Spleen (tissue), 13 donors: ENCODE data around the gene GOSR1. TPM values are rescaled to one million over a fixed set of nuclear protein-coding genes. Genes with fewer than 3 reads are reported as not detected.

Experiments
- DNase-seq: peaks from one replicate; pipeline ENCODE4 v3.0.0-alpha.2; 2020
- H3K27ac ChIP-seq, 8 donors: fragments of 200-600 bp; sonication (generic) in 7 of 8; 1 replicate in 4 of 8; 2 replicates in 4 of 8; pipeline versions ENCODE4 v1.5.0 to v1.8.0; 2016 to 2021; ENCODE audit warnings: inconsistent platforms in 4 of 8, mild to moderate bottlenecking in 4 of 8, moderate library complexity in 1 of 8
- H3K27me3 ChIP-seq, 7 donors: fragments of 200-600 bp; sonication (generic) in 6 of 7; replicated peaks in 1 of 7; 1 replicate in 4 of 7; 2 replicates in 3 of 7; pipeline versions ENCODE4 v1.5.0 to v1.8.0; 2016 to 2021; ENCODE audit warnings: inconsistent platforms in 3 of 7, mild to moderate bottlenecking in 1 of 7
- H3K36me3 ChIP-seq, 6 donors: fragments of 200-600 bp; sonication (generic) in 5 of 6; 1 replicate in 4 of 6; 2 replicates in 2 of 6; pipeline versions ENCODE4 v1.5.0 to v1.8.0; 2016 to 2021; ENCODE audit warnings: inconsistent platforms in 2 of 6
- H3K4me1 ChIP-seq, 6 donors: fragments of 200-600 bp; sonication (generic) in 5 of 6; 1 replicate in 3 of 6; 2 replicates in 3 of 6; pipeline versions ENCODE4 v1.5.0 to v1.8.0; 2016 to 2021; ENCODE audit warnings: inconsistent platforms in 3 of 6
- H3K4me3 ChIP-seq, 8 donors: fragments of 200-600 bp; sonication (generic) in 7 of 8; 1 replicate in 4 of 8; 2 replicates in 4 of 8; pipeline versions ENCODE4 v1.5.0 to v1.8.0; 2016 to 2021; ENCODE audit warnings: inconsistent platforms in 4 of 8, mild to moderate bottlenecking in 4 of 8, moderate library complexity in 2 of 8
- H3K9me3 ChIP-seq, 8 donors: fragments of 200-600 bp; sonication (generic) in 7 of 8; 1 replicate in 4 of 8; 2 replicates in 4 of 8; pipeline versions ENCODE4 v1.5.0 to v1.8.0; 2016 to 2021; ENCODE audit warnings: inconsistent platforms in 4 of 8
- POLR2A ChIP-seq, 3 donors: fragments of 450-650 bp; IDR thresholded peaks; one replicate each; pipeline ENCODE4 v1.5.1; 2017; ENCODE audit warnings: antibody characterized with exemption in 3 of 3, mild to moderate bottlenecking in 1 of 3
- POLR2AphosphoS5 ChIP-seq, 3 donors: sonication (generic); formaldehyde crosslinking; IDR thresholded peaks; one replicate each; pipeline ENCODE4 v1.5.1; 2017; ENCODE audit warnings: antibody characterized with exemption in 3 of 3
- WGBS, 5 donors: extraction: QIAGEN DNeasy Blood & Tissue Kit in 3 of 5; methylation state at CpG; one replicate each; pipeline versions ENCODE4 v1.1.5 to v1.1.7; 2013 to 2018; 5-methylcytosine and 5-hydroxymethylcytosine counted together
- intact Hi-C: fragments of 100-400 bp; cut with DNase I; formaldehyde crosslinking; loops from one replicate; pipeline ENCODE4 v1.15.0; 2023; ENCODE audit warnings: low total_unique reads
- long read RNA-seq, 2 donors: transcript quantifications; one replicate each; lab custom pipeline, GENCODE V29; 2026
- polyA plus RNA-seq, 3 donors: library from polyadenylated mRNA; stranded (reverse); fragments of 200-250 nt; gene quantifications; one replicate each; pipeline ENCODE4 v1.2.1, GENCODE V29; 2013
- total RNA-seq, 7 donors: library from RNA; depleted of rRNA in 3 of 7; stranded (reverse); fragments of >200 nt in 3 of 7; fragmentation: NEBNext Ultra II Directional in 4 of 7; extraction: Animal tissue kit (Norgen Biotek cat#: 25700) in 4 of 7; gene quantifications; one replicate each; pipeline versions ENCODE4 v1.1.0 to v1.2.1, GENCODE V29; 2016 to 2021
- TF ChIP-seq, protein P1 (sequence below), 11 experiments: fragments of 200-600 bp in 7 of 11; fragments of 450-650 bp in 4 of 11; sonication (generic) in 4 of 11; IDR thresholded peaks in 8 of 11; conservative IDR thresholded peaks in 3 of 11; 1 replicate in 7 of 11; 2 replicates in 4 of 11; pipeline versions ENCODE4 v1.4.0 to v1.8.0; 2016 to 2021; ENCODE audit warnings: antibody characterized with exemption in 11 of 11, inconsistent platforms in 4 of 11, mild to moderate bottlenecking in 1 of 11
- donor health status: healthy with polysubstance abuse.
- donor health status: DM: no; HTN: no; CAD: no; lungs with moderate emphysema.
- donor health status: DM: no; HTN: no; CAD: no.
- donor health status: Bipolar disorder and iron deficiency.
- donor health status: healthy.
- donor health status: DM: no; HTN: no; CAD: no.
- donor health status: DM: yes; HTN: yes; CAD: no.

GOSR1 gene
- total RNA-seq, result 10 to 100 TPM; 38.7 to 56.6 (median 49.6) TPM
- 10 to 100 TPM; 10.8 to 12.6 (median 11.0) TPM for polyA plus RNA-seq
- long read RNA-seq, donor 1, full-length matches to known transcripts, result 9 of 9 reads
- long read RNA-seq, donor 1, partial matches to known transcripts, result 0 of 9 reads
- long read RNA-seq, donor 1, other reads (novel, unspliced or antisense), result 0 of 9 reads
- long read RNA-seq, donor 2, full-length matches to known transcripts, result 5 of 24 reads
- long read RNA-seq, donor 2, partial matches to known transcripts, result 19 of 24 reads
- long read RNA-seq, donor 2, other reads (novel, unspliced or antisense), result 0 of 24 reads

GRCh38 chr17:30477083-30477773 lies at the start of gene GOSR1:
Gene GOSR1 (plus strand): TSS chr17:30477408. CDS start chr17:30477434, 26 bp downstream.
- 0 to 1% (median 1%) methylated on average over 33 to 37 of the region's 37 CpGs for WGBS, 5 donors
- Histone ChIP-seq H3K4me1 (peaks cover 9 to 56% (median 34%) of the 10 kb centered on the region in 6 donors), H3K4me3 (peak within 1 kb of the TSS; percentile 60 to 90 (median 81)), H3K9me3 (no peaks in the 10 kb centered on the region), H3K27me3 (peaks cover 0 to 5% (median 0%) of the 10 kb centered on the region in 7 donors), H3K27ac (peak within 1 kb of the TSS; percentile 86 to 96 (median 93)), H3K36me3 (peaks cover 0 to 32% (median 20%) of the 10 kb centered on the region in 6 donors)
- intact Hi-C loops, result no loop called here
- TF ChIP-seq POLR2A (IDR thresholded peaks at IDR 0.05) (peak in 1 of 3 donors; percentile 38), POLR2AphosphoS5 (IDR thresholded peaks at IDR 0.05) (peak; percentile 91 to 94 (median 91))
- TF ChIP-seq, protein P1, sequence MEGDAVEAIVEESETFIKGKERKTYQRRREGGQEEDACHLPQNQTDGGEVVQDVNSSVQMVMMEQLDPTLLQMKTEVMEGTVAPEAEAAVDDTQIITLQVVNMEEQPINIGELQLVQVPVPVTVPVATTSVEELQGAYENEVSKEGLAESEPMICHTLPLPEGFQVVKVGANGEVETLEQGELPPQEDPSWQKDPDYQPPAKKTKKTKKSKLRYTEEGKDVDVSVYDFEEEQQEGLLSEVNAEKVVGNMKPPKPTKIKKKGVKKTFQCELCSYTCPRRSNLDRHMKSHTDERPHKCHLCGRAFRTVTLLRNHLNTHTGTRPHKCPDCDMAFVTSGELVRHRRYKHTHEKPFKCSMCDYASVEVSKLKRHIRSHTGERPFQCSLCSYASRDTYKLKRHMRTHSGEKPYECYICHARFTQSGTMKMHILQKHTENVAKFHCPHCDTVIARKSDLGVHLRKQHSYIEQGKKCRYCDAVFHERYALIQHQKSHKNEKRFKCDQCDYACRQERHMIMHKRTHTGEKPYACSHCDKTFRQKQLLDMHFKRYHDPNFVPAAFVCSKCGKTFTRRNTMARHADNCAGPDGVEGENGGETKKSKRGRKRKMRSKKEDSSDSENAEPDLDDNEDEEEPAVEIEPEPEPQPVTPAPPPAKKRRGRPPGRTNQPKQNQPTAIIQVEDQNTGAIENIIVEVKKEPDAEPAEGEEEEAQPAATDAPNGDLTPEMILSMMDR (IDR thresholded peaks at IDR 0.05 in 8 of 11, conservative IDR thresholded peaks at IDR 0.05 in 3 of 11), result peak; percentile 52 to 88 (median 80)
- DNase-seq, result peak; percentile 98

DNA sequence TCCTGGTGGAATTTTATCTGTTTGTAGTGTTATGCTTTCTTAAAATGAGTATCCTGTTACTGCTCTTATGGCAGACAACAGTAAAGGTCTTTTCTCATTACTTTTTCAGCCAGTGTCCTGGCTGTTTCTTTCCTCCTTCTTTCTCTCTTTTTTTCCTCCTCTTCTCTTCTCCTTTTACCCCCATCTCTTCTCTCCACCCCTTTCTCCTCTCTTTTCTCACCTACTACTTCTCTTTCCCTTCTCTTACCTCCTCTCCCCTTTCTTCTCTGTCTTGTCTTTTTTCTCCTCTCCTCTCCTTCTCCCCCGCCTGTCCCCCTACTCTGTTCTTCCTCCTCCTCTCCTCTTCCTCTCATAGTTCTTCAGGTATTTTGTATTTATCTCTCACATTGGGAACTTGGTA lies 49.6 kb upstream of the GOSR1 start:
- DNase-seq, result no peak
- H3K9me3 ChIP-seq, result no peaks in the 10 kb centered on the region
- no peaks in the 10 kb centered on the region for H3K4me1 ChIP-seq
- 90 to 100% (median 98%) methylated on average over 1 of the region's 1 CpG for WGBS, 5 donors
- intact Hi-C loops, result no loop called here
- peaks cover 0 to 89% (median 27%) of the 10 kb centered on the region in 6 donors for H3K36me3 ChIP-seq
- TF ChIP-seq POLR2A (IDR thresholded peaks at IDR 0.05) (no peak), POLR2AphosphoS5 (IDR thresholded peaks at IDR 0.05) (no peak)
- TF ChIP-seq, protein P1 (IDR thresholded peaks at IDR 0.05 in 8 of 11, conservative IDR thresholded peaks at IDR 0.05 in 3 of 11), result no peak
- H3K27me3 ChIP-seq, result no peaks in the 10 kb centered on the region
- no peak overlapping the region for H3K27ac ChIP-seq
- no peak overlapping the region for H3K4me3 ChIP-seq

DNA sequence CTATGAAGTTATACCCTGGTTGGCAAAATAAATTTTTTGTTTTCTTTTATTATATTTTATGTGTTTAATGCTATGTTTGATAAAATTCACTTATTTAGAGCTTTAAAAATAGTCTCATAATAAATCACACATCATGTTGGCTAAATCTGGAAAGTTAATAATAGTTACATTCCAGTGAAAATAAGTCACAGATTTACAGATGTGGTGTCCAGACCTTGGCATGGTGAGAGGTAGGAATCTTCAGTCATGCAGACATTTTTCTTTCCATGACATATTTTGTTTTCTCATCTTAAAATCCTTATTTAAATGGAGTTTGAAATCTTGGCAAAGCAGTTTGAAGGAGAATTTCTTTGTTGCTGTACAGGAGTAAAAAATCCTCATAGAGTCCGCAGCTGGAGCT lies 48.1 kb upstream of the GOSR1 start:
- Histone ChIP-seq H3K9me3 (no peaks in the 10 kb centered on the region), H3K36me3 (peaks cover 0 to 87% (median 17%) of the 10 kb centered on the region in 6 donors), H3K27me3 (no peaks in the 10 kb centered on the region), H3K4me3 (no peak overlapping the region), H3K27ac (no peak overlapping the region), H3K4me1 (no peaks in the 10 kb centered on the region)
- intact Hi-C loops, result no loop called here
- DNase-seq, result no peak
- TF ChIP-seq, protein P1 (IDR thresholded peaks at IDR 0.05 in 8 of 11, conservative IDR thresholded peaks at IDR 0.05 in 3 of 11), result no peak
- TF ChIP-seq POLR2A (IDR thresholded peaks at IDR 0.05), result no peak
- WGBS, 5 donors, result 91 to 98% (median 93%) methylated on average over 1 of the region's 1 CpG

DNA sequence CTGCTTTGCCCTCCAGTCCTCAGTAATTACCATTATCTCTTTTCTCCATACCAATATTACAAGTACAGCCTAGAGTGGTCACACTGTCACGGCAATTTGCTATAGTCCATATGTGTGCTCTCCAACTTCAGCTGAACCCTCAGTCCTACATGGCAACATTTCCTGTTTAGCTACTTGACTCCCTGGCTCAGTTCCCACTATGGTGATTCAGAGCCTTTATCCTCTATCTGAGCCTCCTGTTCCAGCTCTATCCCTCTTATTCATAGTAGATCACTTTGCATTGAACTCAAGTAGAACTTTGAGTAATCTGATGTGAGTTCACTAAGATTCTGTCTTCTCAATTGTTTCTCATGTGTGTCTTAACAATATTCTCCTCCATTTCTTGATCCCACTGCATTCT lies 43.7 kb upstream of the GOSR1 start:
- no peaks in the 10 kb centered on the region for H3K4me1 ChIP-seq
- WGBS, 5 donors, result 38 to 83% (median 65%) methylated on average over 1 of the region's 1 CpG
- no peaks in the 10 kb centered on the region for H3K9me3 ChIP-seq
- intact Hi-C loops, result no loop called here
- no peak overlapping the region for H3K4me3 ChIP-seq
- H3K27me3 ChIP-seq, result no peaks in the 10 kb centered on the region
- H3K27ac ChIP-seq, result no peak overlapping the region
- DNase-seq, result no peak
- no peak for TF ChIP-seq POLR2AphosphoS5 (IDR thresholded peaks at IDR 0.05)
- TF ChIP-seq POLR2A (IDR thresholded peaks at IDR 0.05), result no peak
- TF ChIP-seq, protein P1 (IDR thresholded peaks at IDR 0.05 in 8 of 11, conservative IDR thresholded peaks at IDR 0.05 in 3 of 11), result no peak
- H3K36me3 ChIP-seq, result peaks cover 0 to 63% (median 6%) of the 10 kb centered on the region in 6 donors
